ENCODE data around the gene INPP5A.

Gene INPP5A

GRCh38 chr10:132583456-132583855 lies 45.9 kb downstream of the INPP5A start:
- no peak overlapping the region for H3K9ac ChIP-seq (ENCODE audit: low read depth in 1 of 2, low read length in 2 of 2)
- peaks cover 10 to 21% of the 10 kb centered on the region in 2 donors for H3K4me1 ChIP-seq (ENCODE audit: control insufficient read depth in 1 of 2, insufficient read depth in 2 of 2, low read length in 2 of 2)
- H3K36me3 ChIP-seq (ENCODE audit: control insufficient read depth in 1 of 2, insufficient read depth in 2 of 2, low read length in 2 of 2) = no peaks in the 10 kb centered on the region
- H3K4me3 ChIP-seq (ENCODE audit: low read depth in 1 of 2, low read length in 2 of 2) = no peak overlapping the region
- no peaks in the 10 kb centered on the region for H3K9me3 ChIP-seq (ENCODE audit: control insufficient read depth in 1 of 2, low read length in 2 of 2)
- H3K27me3 ChIP-seq (ENCODE audit: control insufficient read depth in 1 of 2, insufficient read depth in 2 of 2, low read length in 2 of 2) = no peaks in the 10 kb centered on the region
- H3K27ac ChIP-seq (ENCODE audit: low read depth, low read length) = no peak overlapping the region

- Histone ChIP-seq H3K9ac (ENCODE audit: low read depth in 1 of 2, low read length in 2 of 2) (no peak overlapping the region), H3K27ac (ENCODE audit: low read depth, low read length) (no peak overlapping the region), H3K4me3 (ENCODE audit: low read depth in 1 of 2, low read length in 2 of 2) (no peak overlapping the region), H3K9me3 (ENCODE audit: control insufficient read depth in 1 of 2, low read length in 2 of 2) (no peaks in the 10 kb centered on the region), H3K27me3 (ENCODE audit: control insufficient read depth in 1 of 2, insufficient read depth in 2 of 2, low read length in 2 of 2) (no peaks in the 10 kb centered on the region), H3K4me1 (ENCODE audit: control insufficient read depth in 1 of 2, insufficient read depth in 2 of 2, low read length in 2 of 2) (peaks cover 17 to 28% of the 10 kb centered on the region in 2 donors), H3K36me3 (ENCODE audit: control insufficient read depth in 1 of 2, insufficient read depth in 2 of 2, low read length in 2 of 2) (no peaks in the 10 kb centered on the region)
These were observed 46.5 kb downstream of the INPP5A start for GRCh38 chr10:132584081-132584480.

- Histone ChIP-seq H3K9ac (ENCODE audit: low read depth in 1 of 2, low read length in 2 of 2) (no peak overlapping the region), H3K36me3 (ENCODE audit: control insufficient read depth in 1 of 2, insufficient read depth in 2 of 2, low read length in 2 of 2) (no peaks in the 10 kb centered on the region), H3K9me3 (ENCODE audit: control insufficient read depth in 1 of 2, low read length in 2 of 2) (no peaks in the 10 kb centered on the region), H3K27me3 (ENCODE audit: control insufficient read depth in 1 of 2, insufficient read depth in 2 of 2, low read length in 2 of 2) (no peaks in the 10 kb centered on the region), H3K4me3 (ENCODE audit: low read depth in 1 of 2, low read length in 2 of 2) (no peak overlapping the region), H3K4me1 (ENCODE audit: control insufficient read depth in 1 of 2, insufficient read depth in 2 of 2, low read length in 2 of 2) (peaks cover 35 to 47% of the 10 kb centered on the region in 2 donors), H3K27ac (ENCODE audit: low read depth, low read length) (no peak overlapping the region)
These were observed 48.4 kb downstream of the INPP5A start for GRCh38 chr10:132585732-132586722.

GRCh38 chr10:132586739-132587138 lies 49.2 kb downstream of the INPP5A start:
- Histone ChIP-seq H3K27me3 (ENCODE audit: control insufficient read depth in 1 of 2, insufficient read depth in 2 of 2, low read length in 2 of 2) (no peaks in the 10 kb centered on the region), H3K9ac (ENCODE audit: low read depth in 1 of 2, low read length in 2 of 2) (no peak overlapping the region), H3K4me1 (ENCODE audit: control insufficient read depth in 1 of 2, insufficient read depth in 2 of 2, low read length in 2 of 2) (peaks cover 40 to 52% of the 10 kb centered on the region in 2 donors), H3K36me3 (ENCODE audit: control insufficient read depth in 1 of 2, insufficient read depth in 2 of 2, low read length in 2 of 2) (no peaks in the 10 kb centered on the region), H3K9me3 (ENCODE audit: control insufficient read depth in 1 of 2, low read length in 2 of 2) (no peaks in the 10 kb centered on the region), H3K4me3 (ENCODE audit: low read depth in 1 of 2, low read length in 2 of 2) (no peak overlapping the region), H3K27ac (ENCODE audit: low read depth, low read length) (no peak overlapping the region)

- peaks cover 44 to 55% of the 10 kb centered on the region in 2 donors for H3K4me1 ChIP-seq (ENCODE audit: control insufficient read depth in 1 of 2, insufficient read depth in 2 of 2, low read length in 2 of 2)
- no peak overlapping the region for H3K9ac ChIP-seq (ENCODE audit: low read depth in 1 of 2, low read length in 2 of 2)
- H3K36me3 ChIP-seq (ENCODE audit: control insufficient read depth in 1 of 2, insufficient read depth in 2 of 2, low read length in 2 of 2) = no peaks in the 10 kb centered on the region
- H3K27ac ChIP-seq (ENCODE audit: low read depth, low read length) = no peak overlapping the region
- no peak overlapping the region for H3K4me3 ChIP-seq (ENCODE audit: low read depth in 1 of 2, low read length in 2 of 2)
- no peaks in the 10 kb centered on the region for H3K27me3 ChIP-seq (ENCODE audit: control insufficient read depth in 1 of 2, insufficient read depth in 2 of 2, low read length in 2 of 2)
- H3K9me3 ChIP-seq (ENCODE audit: control insufficient read depth in 1 of 2, low read length in 2 of 2) = no peaks in the 10 kb centered on the region
These were observed 49.6 kb downstream of the INPP5A start for GRCh38 chr10:132587175-132587574.

GRCh38 chr10:132588301-132589013 lies 50.9 kb downstream of the INPP5A start:
- Histone ChIP-seq H3K27ac (ENCODE audit: low read depth, low read length) (peak overlapping the region; percentile 54), H3K9ac (ENCODE audit: low read depth in 1 of 2, low read length in 2 of 2) (no peak overlapping the region), H3K4me3 (ENCODE audit: low read depth in 1 of 2, low read length in 2 of 2) (no peak overlapping the region), H3K9me3 (ENCODE audit: control insufficient read depth in 1 of 2, low read length in 2 of 2) (no peaks in the 10 kb centered on the region), H3K36me3 (ENCODE audit: control insufficient read depth in 1 of 2, insufficient read depth in 2 of 2, low read length in 2 of 2) (no peaks in the 10 kb centered on the region), H3K27me3 (ENCODE audit: control insufficient read depth in 1 of 2, insufficient read depth in 2 of 2, low read length in 2 of 2) (no peaks in the 10 kb centered on the region), H3K4me1 (ENCODE audit: control insufficient read depth in 1 of 2, insufficient read depth in 2 of 2, low read length in 2 of 2) (peaks cover 55 to 66% of the 10 kb centered on the region in 2 donors)

GRCh38 chr10:132589015-132589414 lies 51.4 kb downstream of the INPP5A start:
- Histone ChIP-seq H3K36me3 (ENCODE audit: control insufficient read depth in 1 of 2, insufficient read depth in 2 of 2, low read length in 2 of 2) (no peaks in the 10 kb centered on the region), H3K27me3 (ENCODE audit: control insufficient read depth in 1 of 2, insufficient read depth in 2 of 2, low read length in 2 of 2) (no peaks in the 10 kb centered on the region), H3K4me1 (ENCODE audit: control insufficient read depth in 1 of 2, insufficient read depth in 2 of 2, low read length in 2 of 2) (peaks cover 61 to 71% of the 10 kb centered on the region in 2 donors), H3K27ac (ENCODE audit: low read depth, low read length) (peak overlapping the region; percentile 54), H3K9ac (ENCODE audit: low read depth in 1 of 2, low read length in 2 of 2) (no peak overlapping the region), H3K4me3 (ENCODE audit: low read depth in 1 of 2, low read length in 2 of 2) (no peak overlapping the region), H3K9me3 (ENCODE audit: control insufficient read depth in 1 of 2, low read length in 2 of 2) (no peaks in the 10 kb centered on the region)

- H3K27ac ChIP-seq (ENCODE audit: low read depth, low read length) = no peak overlapping the region
- peaks cover 68 to 78% of the 10 kb centered on the region in 2 donors for H3K4me1 ChIP-seq (ENCODE audit: control insufficient read depth in 1 of 2, insufficient read depth in 2 of 2, low read length in 2 of 2)
These were observed 52.1 kb downstream of the INPP5A start for GRCh38 chr10:132589681-132590080.

GRCh38 chr10:132590094-132590751 lies 52.6 kb downstream of the INPP5A start:
- peak overlapping the region in 1 of 2 donors; percentile 31 for H3K4me3 ChIP-seq (ENCODE audit: low read depth in 1 of 2, low read length in 2 of 2)
- no peak overlapping the region for H3K27ac ChIP-seq (ENCODE audit: low read depth, low read length)
- peaks cover 68 to 79% of the 10 kb centered on the region in 2 donors for H3K4me1 ChIP-seq (ENCODE audit: control insufficient read depth in 1 of 2, insufficient read depth in 2 of 2, low read length in 2 of 2)

More at GRCh38 chr10:132589681-132590080, 52.1 kb downstream of the INPP5A start:
- H3K27me3 ChIP-seq (ENCODE audit: control insufficient read depth in 1 of 2, insufficient read depth in 2 of 2, low read length in 2 of 2) = no peaks in the 10 kb centered on the region
- no peaks in the 10 kb centered on the region for H3K36me3 ChIP-seq (ENCODE audit: control insufficient read depth in 1 of 2, insufficient read depth in 2 of 2, low read length in 2 of 2)
- H3K9ac ChIP-seq (ENCODE audit: low read depth in 1 of 2, low read length in 2 of 2) = no peak overlapping the region
- H3K4me3 ChIP-seq (ENCODE audit: low read depth in 1 of 2, low read length in 2 of 2) = no peak overlapping the region
- H3K9me3 ChIP-seq (ENCODE audit: control insufficient read depth in 1 of 2, low read length in 2 of 2) = no peaks in the 10 kb centered on the region

More at GRCh38 chr10:132590094-132590751, 52.6 kb downstream of the INPP5A start:
- Histone ChIP-seq H3K9me3 (ENCODE audit: control insufficient read depth in 1 of 2, low read length in 2 of 2) (no peaks in the 10 kb centered on the region), H3K9ac (ENCODE audit: low read depth in 1 of 2, low read length in 2 of 2) (peak overlapping the region in 1 of 2 donors; percentile 14), H3K27me3 (ENCODE audit: control insufficient read depth in 1 of 2, insufficient read depth in 2 of 2, low read length in 2 of 2) (no peaks in the 10 kb centered on the region), H3K36me3 (ENCODE audit: control insufficient read depth in 1 of 2, insufficient read depth in 2 of 2, low read length in 2 of 2) (no peaks in the 10 kb centered on the region)

Measured in duodenal mucosa (tissue), 2 donors.